Prostate gland (tissue), 2 donors: ENCODE results near the gene PLXDC2. TPM values are rescaled to one million over a fixed set of nuclear protein-coding genes. Genes with fewer than 3 reads are reported as not detected.

Experiments used
- DNase-seq: peaks from one replicate; pipeline ENCODE4 v3.0.0-alpha.2; 2019; ENCODE audit warnings: low spot score
- H3K27ac ChIP-seq, 2 donors: fragments of 200-600 bp; sonication (generic); 2 replicates each; pipeline ENCODE4 v1.5.1; 2017 to 2019
- H3K27me3 ChIP-seq: fragments of 200-600 bp; sonication (generic); replicated peaks from 2 replicates; pipeline ENCODE4 v1.5.1; 2019; ENCODE audit not compliant: insufficient read depth
- H3K36me3 ChIP-seq, 2 donors: fragments of 200-600 bp; sonication (generic); 1 replicate in 1 of 2; 2 replicates in 1 of 2; pipeline versions ENCODE4 v1.5.1 to v1.8.1; 2017 to 2019
- H3K4me1 ChIP-seq: fragments of 200-600 bp; sonication (generic); replicated peaks from 2 replicates; pipeline ENCODE4 v1.5.1; 2019
- H3K4me3 ChIP-seq, 2 donors: fragments of 200-600 bp; sonication (generic); 2 replicates each; pipeline ENCODE4 v1.5.1; 2017 to 2019
- H3K9me3 ChIP-seq: fragments of 200-600 bp; sonication (generic); 2 replicates; pipeline ENCODE4 v1.5.1; 2017
- CTCF ChIP-seq, 4 experiments: fragments of 200-600 bp in 2 of 4; fragments of 450-650 bp in 2 of 4; sonication (generic) in 2 of 4; IDR thresholded peaks; 1 replicate in 3 of 4; 2 replicates in 1 of 4; pipeline ENCODE4 v1.5.1; 2016 to 2019; ENCODE audit warnings: antibody characterized with exemption in 4 of 4, mild to moderate bottlenecking in 2 of 4, moderate library complexity in 2 of 4
- POLR2A ChIP-seq: fragments of 450-650 bp; IDR thresholded peaks from one replicate; pipeline ENCODE4 v1.6.1; 2016; ENCODE audit warnings: antibody characterized with exemption, mild to moderate bottlenecking
- POLR2AphosphoS5 ChIP-seq: sonication (generic); formaldehyde crosslinking; IDR thresholded peaks from one replicate; pipeline ENCODE4 v1.6.1; 2017; ENCODE audit warnings: antibody characterized with exemption
- WGBS: methylation state at CpG from one replicate; pipeline ENCODE4 v1.1.5; 2018; 5-methylcytosine and 5-hydroxymethylcytosine counted together
- intact Hi-C: fragments of 100-400 bp; cut with DNase I; formaldehyde crosslinking; loops from one replicate; pipeline ENCODE4 v1.14.2; 2022
- total RNA-seq, 2 donors: library from RNA; depleted of rRNA; stranded (reverse); fragments of >200 nt; gene quantifications; one replicate each; pipeline ENCODE4 v1.1.0, GENCODE V29; 2016

PLXDC2 gene
- total RNA-seq, 2 donors from 2014 or later = 19.6 to 83.6 TPM

GRCh38 chr10:19788902-19789301, 27.3 kb upstream of the PLXDC2 start:
- intact Hi-C loops = no loop called here
- Histone ChIP-seq H3K27ac (no peak overlapping the region), H3K36me3 (no peaks in the 10 kb centered on the region), H3K4me1 (no peaks in the 10 kb centered on the region), H3K4me3 (no peak overlapping the region), H3K9me3 (no peaks in the 10 kb centered on the region), H3K27me3 (no peaks in the 10 kb centered on the region)
- WGBS = 90% methylated on average over 2 of the region's 2 CpGs
- no peak for DNase-seq
- no peak for TF ChIP-seq CTCF (IDR thresholded peaks at IDR 0.05)
- TF ChIP-seq POLR2AphosphoS5 = no peak
- TF ChIP-seq POLR2A = no peak

- intact Hi-C loops = no loop called here
- H3K27me3 ChIP-seq = no peaks in the 10 kb centered on the region
- no peaks in the 10 kb centered on the region for H3K9me3 ChIP-seq
- no peak for DNase-seq
- H3K4me3 ChIP-seq = no peak overlapping the region
- no peak overlapping the region for H3K27ac ChIP-seq
- TF ChIP-seq CTCF (IDR thresholded peaks at IDR 0.05) (no peak), POLR2A (no peak), POLR2AphosphoS5 (no peak)
- H3K36me3 ChIP-seq = no peaks in the 10 kb centered on the region
- no peaks in the 10 kb centered on the region for H3K4me1 ChIP-seq
- WGBS = 87% methylated on average over 5 of the region's 5 CpGs
These were observed 26.6 kb upstream of the PLXDC2 start for GRCh38 chr10:19789607-19790006.

- TF ChIP-seq CTCF (IDR thresholded peaks at IDR 0.05) = no peak
- no peak for TF ChIP-seq POLR2AphosphoS5
- no peak for TF ChIP-seq POLR2A
- H3K27ac ChIP-seq = no peak overlapping the region
- intact Hi-C loops = no loop called here
- DNase-seq = no peak
- H3K27me3 ChIP-seq = no peaks in the 10 kb centered on the region
- H3K4me1 ChIP-seq = no peaks in the 10 kb centered on the region
- WGBS = 80% methylated on average over 2 of the region's 2 CpGs
- no peaks in the 10 kb centered on the region for H3K36me3 ChIP-seq
- no peaks in the 10 kb centered on the region for H3K9me3 ChIP-seq
- no peak overlapping the region for H3K4me3 ChIP-seq
These were observed 25.2 kb upstream of the PLXDC2 start for GRCh38 chr10:19791032-19791431.

- DNase-seq = no peak
- intact Hi-C loops = no loop called here
- TF ChIP-seq POLR2A = no peak
These were observed 20.5 kb upstream of the PLXDC2 start for GRCh38 chr10:19795684-19796083.

GRCh38 chr10:19800161-19800560, 16.1 kb upstream of the PLXDC2 start:
- 91% methylated on average over 3 of the region's 3 CpGs for WGBS
- Histone ChIP-seq H3K27me3 (no peaks in the 10 kb centered on the region), H3K4me1 (no peaks in the 10 kb centered on the region), H3K27ac (no peak overlapping the region), H3K4me3 (no peak overlapping the region), H3K9me3 (no peaks in the 10 kb centered on the region), H3K36me3 (no peaks in the 10 kb centered on the region)
- intact Hi-C loops = no loop called here
- DNase-seq = no peak
- TF ChIP-seq POLR2AphosphoS5 (no peak), CTCF (IDR thresholded peaks at IDR 0.05) (no peak), POLR2A (no peak)

More at GRCh38 chr10:19795684-19796083, 20.5 kb upstream of the PLXDC2 start:
- Histone ChIP-seq H3K4me3 (no peak overlapping the region), H3K27ac (no peak overlapping the region), H3K4me1 (no peaks in the 10 kb centered on the region), H3K36me3 (no peaks in the 10 kb centered on the region), H3K9me3 (no peaks in the 10 kb centered on the region), H3K27me3 (no peaks in the 10 kb centered on the region)
- WGBS = 89% methylated on average over 5 of the region's 5 CpGs
